ENCODE measurements around the gene GPATCH8.
"Not testable (repeated sequence)": the region's sequence is repeated elsewhere in the genome, so short reads cannot be mapped to it uniquely, and the experiment has no call there.

DNA sequence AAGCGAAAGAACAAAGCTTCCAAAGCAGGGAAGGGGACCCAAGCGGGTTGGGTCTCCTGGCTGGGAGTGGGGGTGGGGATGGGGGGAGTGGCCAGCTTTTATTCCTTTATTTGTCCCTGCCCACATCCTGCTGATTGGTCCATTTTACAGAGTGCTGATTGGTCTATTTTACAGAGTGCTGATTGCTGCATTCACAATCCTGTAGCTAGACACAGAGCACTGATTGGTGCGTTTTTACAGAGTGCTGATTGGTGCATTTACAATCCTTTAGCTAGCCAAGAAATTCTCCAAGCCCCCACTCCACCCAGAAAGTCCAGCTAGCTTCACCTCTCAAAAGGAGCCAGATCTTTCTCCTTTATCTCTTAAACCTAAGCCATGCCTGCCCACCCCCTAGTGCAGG, 34.7 kb upstream of the GPATCH8 start:
- TF ChIP-seq POLR2A (IDR thresholded peaks at IDR 0.05; ENCODE audit: low read depth, low read length) = not testable (repeated sequence)
- TF ChIP-seq, protein P1, sequence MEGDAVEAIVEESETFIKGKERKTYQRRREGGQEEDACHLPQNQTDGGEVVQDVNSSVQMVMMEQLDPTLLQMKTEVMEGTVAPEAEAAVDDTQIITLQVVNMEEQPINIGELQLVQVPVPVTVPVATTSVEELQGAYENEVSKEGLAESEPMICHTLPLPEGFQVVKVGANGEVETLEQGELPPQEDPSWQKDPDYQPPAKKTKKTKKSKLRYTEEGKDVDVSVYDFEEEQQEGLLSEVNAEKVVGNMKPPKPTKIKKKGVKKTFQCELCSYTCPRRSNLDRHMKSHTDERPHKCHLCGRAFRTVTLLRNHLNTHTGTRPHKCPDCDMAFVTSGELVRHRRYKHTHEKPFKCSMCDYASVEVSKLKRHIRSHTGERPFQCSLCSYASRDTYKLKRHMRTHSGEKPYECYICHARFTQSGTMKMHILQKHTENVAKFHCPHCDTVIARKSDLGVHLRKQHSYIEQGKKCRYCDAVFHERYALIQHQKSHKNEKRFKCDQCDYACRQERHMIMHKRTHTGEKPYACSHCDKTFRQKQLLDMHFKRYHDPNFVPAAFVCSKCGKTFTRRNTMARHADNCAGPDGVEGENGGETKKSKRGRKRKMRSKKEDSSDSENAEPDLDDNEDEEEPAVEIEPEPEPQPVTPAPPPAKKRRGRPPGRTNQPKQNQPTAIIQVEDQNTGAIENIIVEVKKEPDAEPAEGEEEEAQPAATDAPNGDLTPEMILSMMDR (IDR thresholded peaks at IDR 0.05; ENCODE audit: extremely low read depth in 1 of 2, insufficient read depth in 1 of 2, low read depth in 1 of 2, low read length in 2 of 2) = not testable (repeated sequence)

All from endothelial cell of umbilical vein (primary cell).